GM19324 (cell line): ENCODE results near the gene PPP1R2C.

Source experiments
- ATAC-seq: cut with Tn5 transposase; IDR thresholded peaks from one replicate; pipeline ENCODE4 v1.9.1; 2021; ENCODE audit warnings: mild to moderate bottlenecking, moderate library complexity; ENCODE audit not compliant: unreplicated experiment, low FRiP score

Gene PPP1R2C

GRCh38 chrX:42778096-42778495 is at the start of gene PPP1R2C:
PPP1R2C (minus strand) TSS chrX:42778163; CDS start chrX:42778079, 84 bp downstream.
- ATAC-seq = no peak

GRCh38 chrX:42825201-42825600 is 47.2 kb upstream of the PPP1R2C start:
- no peak for ATAC-seq

- ATAC-seq = no peak
These were observed 46.6 kb upstream of the PPP1R2C start for GRCh38 chrX:42824541-42824940.

GRCh38 chrX:42823443-42823842 is 45.5 kb upstream of the PPP1R2C start:
- ATAC-seq = no peak

DNA sequence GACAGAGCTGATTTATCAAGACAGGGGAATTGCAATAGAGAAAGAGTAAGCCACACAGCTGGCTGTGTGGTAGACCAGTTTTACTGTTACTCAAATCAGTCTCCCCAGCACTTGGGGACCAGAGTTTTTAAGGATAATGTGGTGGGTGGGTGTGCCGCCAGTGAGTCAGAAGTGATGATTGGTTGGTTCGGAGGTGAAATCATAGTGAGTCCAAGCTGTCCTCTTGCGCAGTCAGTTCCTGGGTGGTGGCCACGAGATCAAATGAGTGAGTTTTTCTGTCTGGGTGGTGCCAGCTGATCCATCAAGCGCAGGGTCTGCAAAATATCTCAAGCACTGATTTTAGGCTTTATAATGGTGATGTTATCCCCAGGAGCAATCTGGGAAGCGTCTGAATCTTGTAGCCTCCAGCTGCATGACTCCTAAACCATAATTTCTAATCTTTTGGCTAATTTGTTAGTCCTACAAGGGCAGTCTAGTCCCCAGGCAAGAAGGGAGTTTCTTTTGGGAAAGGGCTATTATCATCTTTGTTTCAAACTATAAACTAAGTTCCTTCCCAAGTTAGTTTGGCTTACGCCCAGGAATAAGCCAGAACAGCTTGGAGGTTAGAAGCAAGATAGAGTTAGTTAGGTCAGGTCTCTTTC is 44.0 kb upstream of the PPP1R2C start:
- ATAC-seq = no peak

- ATAC-seq = no peak
These were observed 40.4 kb upstream of the PPP1R2C start for GRCh38 chrX:42818151-42818921.

DNA sequence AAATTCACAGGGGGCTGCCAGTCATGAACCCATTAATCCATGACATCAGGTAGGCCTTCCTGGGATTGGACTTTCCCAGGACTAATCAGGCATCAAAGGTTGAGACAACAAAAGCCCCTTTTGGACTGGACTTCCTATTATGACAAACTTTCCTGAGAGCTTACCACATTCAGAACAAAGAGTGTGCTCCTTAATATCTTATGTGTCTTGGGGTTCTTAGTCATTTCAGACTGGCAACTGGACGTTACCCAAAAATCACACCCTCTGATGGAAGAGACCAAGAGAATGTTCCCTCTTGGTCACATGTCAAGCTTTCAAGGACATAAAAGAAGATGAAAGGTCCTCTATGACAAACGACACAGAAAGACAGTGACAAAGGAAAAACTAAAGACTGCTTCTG is 31.6 kb upstream of the PPP1R2C start:
- no peak for ATAC-seq

DNA sequence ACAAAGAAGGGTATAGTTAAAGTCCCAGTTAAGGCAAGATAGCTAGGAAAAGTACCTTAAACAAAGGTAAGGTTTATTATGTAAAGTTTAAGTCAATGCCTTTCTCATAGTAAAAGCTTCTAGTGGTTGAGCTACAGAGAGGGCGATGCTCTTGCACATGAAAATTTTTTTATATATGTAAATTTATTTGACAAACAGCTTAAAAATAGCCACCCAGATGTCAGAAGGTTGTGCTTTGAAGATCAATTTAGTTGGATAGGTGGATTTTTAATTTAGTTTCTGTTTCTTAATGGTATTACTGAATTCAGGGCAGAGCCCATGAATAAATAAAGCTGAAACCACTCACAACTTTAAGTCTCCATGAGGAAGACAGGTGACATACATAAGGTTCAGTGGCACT is 29.4 kb upstream of the PPP1R2C start:
- no peak for ATAC-seq

- ATAC-seq = no peak
These were observed 26.6 kb upstream of the PPP1R2C start for GRCh38 chrX:42804524-42804923.

DNA sequence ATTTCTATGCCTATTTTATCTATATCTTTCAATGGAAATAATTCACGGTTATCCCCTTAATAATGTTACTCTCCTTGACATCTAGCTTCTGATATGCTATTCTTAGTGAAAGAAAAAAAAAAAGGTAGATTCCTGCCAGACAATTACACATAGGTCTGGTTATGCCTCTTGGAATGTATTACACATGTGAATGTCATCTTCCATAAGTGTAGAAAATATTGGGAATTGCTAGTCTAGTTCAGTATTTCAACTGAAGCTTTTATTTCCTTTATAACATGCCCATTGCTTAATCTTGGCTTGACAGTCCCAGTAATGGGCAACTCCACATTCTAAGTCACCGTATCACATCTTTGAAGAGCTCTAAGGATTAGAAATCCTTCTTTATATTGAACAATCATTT is 25.4 kb upstream of the PPP1R2C start:
- no peak for ATAC-seq

DNA sequence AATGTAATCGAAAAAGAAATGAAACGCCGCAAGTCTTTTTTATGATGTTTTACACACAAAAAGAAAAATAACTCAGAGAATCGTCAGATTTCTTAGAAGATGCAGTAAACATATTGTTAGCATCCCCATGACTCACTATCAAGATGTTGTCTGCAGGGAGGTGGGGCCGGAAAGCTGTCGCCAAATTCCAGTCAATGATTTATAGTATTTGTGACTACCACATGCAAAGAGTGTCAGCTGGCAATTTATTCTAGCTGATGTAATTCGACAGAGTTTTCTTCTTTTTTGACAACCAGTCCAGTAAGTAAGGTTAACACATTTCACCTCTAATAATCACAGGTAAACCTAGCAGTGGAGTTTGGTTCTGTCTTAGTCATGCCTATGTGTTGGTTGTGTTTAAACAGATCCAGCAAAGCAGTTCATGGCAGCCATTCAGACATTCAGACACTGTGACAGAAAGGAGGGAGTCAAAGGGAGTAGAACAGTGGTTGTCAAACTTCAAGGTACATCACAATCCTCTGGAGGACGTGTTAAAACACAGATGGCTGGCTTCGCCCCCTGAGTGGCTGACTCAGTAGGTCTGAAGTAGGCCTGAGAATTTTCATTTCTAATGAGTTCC is 19.8 kb upstream of the PPP1R2C start:
- no peak for ATAC-seq

DNA sequence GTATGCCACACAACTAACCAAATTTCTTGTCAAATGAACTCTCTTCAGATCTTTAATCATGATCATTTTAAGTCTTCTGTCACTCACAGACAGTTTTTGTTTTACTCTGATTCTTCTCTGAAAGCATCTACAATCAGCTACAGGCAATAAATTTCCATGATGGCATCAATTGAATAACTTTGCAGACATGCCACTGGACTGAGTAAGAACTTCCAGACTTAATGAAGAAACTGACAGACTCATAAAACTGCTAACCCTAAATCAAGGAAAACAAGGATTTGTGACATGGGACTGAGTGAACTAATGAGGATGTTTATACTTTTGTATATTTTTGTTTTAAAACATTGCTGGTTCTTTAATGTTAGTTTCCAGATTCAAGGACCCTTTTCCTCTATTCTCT is 5.5 kb upstream of the PPP1R2C start:
- no peak for ATAC-seq

- no peak for ATAC-seq
These were observed 1.8 kb downstream of the PPP1R2C start for GRCh38 chrX:42776195-42776594.

- peak; percentile 70 for ATAC-seq
These were observed 5.1 kb downstream of the PPP1R2C start for GRCh38 chrX:42772874-42773273.

- ATAC-seq = no peak
These were observed 6.2 kb downstream of the PPP1R2C start for GRCh38 chrX:42771506-42772335.

DNA sequence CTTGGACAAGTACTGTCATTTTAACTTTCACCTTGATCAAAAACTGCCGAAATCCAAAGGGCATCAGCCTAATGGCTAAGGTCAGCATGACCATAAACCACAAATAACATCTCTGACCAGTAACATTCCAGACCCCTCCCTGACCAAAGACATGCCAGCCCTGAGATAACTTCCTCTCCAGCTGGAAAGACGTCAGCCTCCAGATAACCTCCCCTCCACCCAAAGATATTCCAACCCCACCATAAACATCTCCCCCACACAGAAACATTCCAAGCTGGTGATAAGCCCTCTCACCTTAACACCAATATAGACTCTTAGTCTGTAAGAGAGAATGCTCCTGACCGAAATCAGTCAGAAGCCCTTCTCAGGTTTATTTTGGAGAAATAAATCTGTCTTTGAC is 7.4 kb downstream of the PPP1R2C start:
- no peak for ATAC-seq

GRCh38 chrX:42759881-42760280 is 18.1 kb downstream of the PPP1R2C start:
- no peak for ATAC-seq

DNA sequence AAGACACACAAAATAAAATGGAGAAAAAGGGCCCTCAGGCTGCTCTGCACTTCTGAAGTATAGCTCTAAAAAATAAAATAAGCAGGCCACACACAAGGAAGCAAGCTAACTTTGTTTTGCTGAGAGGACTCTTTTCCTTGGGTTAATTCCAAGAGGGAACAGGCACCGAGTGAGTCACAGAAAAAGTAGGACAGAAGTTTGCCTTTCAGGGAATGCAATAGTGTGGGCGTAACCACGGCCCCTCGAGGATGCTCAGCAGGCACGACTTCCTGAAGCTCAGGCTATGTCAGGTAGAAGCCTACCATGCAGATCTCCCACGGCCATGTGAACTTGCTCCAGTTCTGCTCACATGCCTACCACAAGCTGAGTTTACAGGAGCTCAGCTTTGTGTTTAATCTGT is 22.1 kb downstream of the PPP1R2C start:
- ATAC-seq = no peak

DNA sequence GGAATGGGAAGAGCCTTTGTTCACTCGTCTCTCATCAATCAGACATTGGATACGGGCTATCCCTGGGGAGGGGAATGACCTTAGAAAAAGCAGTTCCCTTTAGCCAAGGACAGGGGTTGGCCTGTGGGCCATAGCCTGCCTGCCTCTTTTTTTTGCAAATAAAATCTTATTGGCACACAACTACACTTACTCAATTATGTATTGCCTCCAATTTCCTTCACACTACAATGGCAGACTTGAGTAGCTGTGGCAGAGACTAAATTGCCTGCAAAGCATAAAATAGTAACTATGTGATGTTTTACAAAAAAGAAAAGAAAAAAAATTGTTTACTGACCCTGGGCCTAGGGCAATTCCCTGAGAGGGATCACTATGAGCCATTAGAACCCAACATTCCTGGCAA is 23.4 kb downstream of the PPP1R2C start:
- no peak for ATAC-seq

DNA sequence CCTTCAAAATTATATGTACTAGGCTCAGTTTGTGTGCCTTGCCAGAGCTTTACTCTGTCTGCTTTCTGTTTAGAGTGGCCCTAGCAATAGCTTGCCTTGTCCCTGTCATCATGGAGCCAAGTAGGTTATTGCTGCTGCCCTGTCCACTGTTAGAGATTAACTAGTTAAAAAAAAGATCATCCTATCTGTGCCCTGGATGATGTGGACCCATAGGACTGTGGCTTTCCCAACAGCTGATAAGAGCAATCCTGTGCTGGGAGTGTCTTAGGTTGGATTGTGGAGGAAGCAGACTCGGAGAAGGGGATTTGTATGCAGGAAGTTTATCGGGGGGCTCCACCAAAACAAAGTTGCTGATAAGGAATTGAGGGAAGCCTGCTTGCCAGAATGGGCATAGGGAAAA is 23.8 kb downstream of the PPP1R2C start:
- ATAC-seq = no peak

GRCh38 chrX:42752730-42753129 is 25.2 kb downstream of the PPP1R2C start:
- ATAC-seq = no peak
